GM23338 (cell line): ENCODE measurements around the gene AVP. TPM values are rescaled to one million over a fixed set of nuclear protein-coding genes. Genes with fewer than 3 reads are reported as not detected.

Experiments used
- ATAC-seq: fragments of 200-7000 bp; cut with Tn5 transposase; 3 replicates; pipeline ENCODE4 v1.9.1; 2020
- DNase-seq: peaks from one replicate; pipeline ENCODE4 v3.0.0-alpha.2; 2015; ENCODE audit warnings: low spot score
- H2AFZ ChIP-seq: fragments of 200-600 bp; sonication (generic); 2 replicates; pipeline ENCODE4 v1.8.0; 2016; ENCODE audit warnings: antibody characterized with exemption, mild to moderate bottlenecking, moderate library complexity
- H3F3A ChIP-seq: fragments of 200-600 bp; sonication (generic); replicated peaks from 2 replicates; pipeline ENCODE4 v1.8.0; 2017; ENCODE audit warnings: antibody characterized with exemption, mixed run types, low read depth
- H3K27ac ChIP-seq: fragments of 200-600 bp; sonication (generic); 2 replicates; pipeline ENCODE4 v1.6.1; 2016; ENCODE audit warnings: low read depth
- H3K27me3 ChIP-seq: fragments of 200-600 bp; sonication (generic); 2 replicates; pipeline ENCODE4 v1.8.0; 2016; ENCODE audit warnings: mild to moderate bottlenecking, mixed run types, moderate library complexity; ENCODE audit not compliant: insufficient read depth
- H3K36me3 ChIP-seq: fragments of 200-600 bp; sonication (generic); 2 replicates; pipeline ENCODE4 v1.8.0; 2016; ENCODE audit warnings: mild to moderate bottlenecking; ENCODE audit not compliant: insufficient read depth
- H3K4me1 ChIP-seq: fragments of 200-600 bp; sonication (generic); 2 replicates; pipeline ENCODE4 v1.8.0; 2016; ENCODE audit warnings: mild to moderate bottlenecking, moderate library complexity; ENCODE audit not compliant: insufficient read depth
- H3K4me2 ChIP-seq: fragments of 200-600 bp; sonication (generic); 2 replicates; pipeline ENCODE4 v1.7.1; 2017; ENCODE audit warnings: mixed run types
- H3K4me3 ChIP-seq: fragments of 200-600 bp; sonication (generic); 2 replicates; pipeline ENCODE4 v1.6.1; 2016; ENCODE audit warnings: mixed run types
- H3K79me2 ChIP-seq: fragments of 200-600 bp; sonication (generic); replicated peaks from 2 replicates; pipeline ENCODE4 v1.8.0; 2017; ENCODE audit warnings: mild to moderate bottlenecking; ENCODE audit not compliant: insufficient read depth
- H3K9me2 ChIP-seq: fragments of 200-600 bp; sonication (generic); 2 replicates; pipeline ENCODE4 v1.8.0; 2017; ENCODE audit not compliant: insufficient read depth
- H4K20me1 ChIP-seq: fragments of 200-600 bp; sonication (generic); replicated peaks from 2 replicates; pipeline ENCODE4 v1.8.0; 2017; ENCODE audit warnings: mild to moderate bottlenecking; ENCODE audit not compliant: insufficient read depth
- H3K27ac Mint-ChIP-seq: 2 replicates; pipeline ENCODE4 v1.8.0; 2020; ENCODE audit warnings: inconsistent platforms, mild to moderate bottlenecking, moderate library complexity, mixed read lengths
- H3K27me3 Mint-ChIP-seq: 3 replicates; pipeline ENCODE4 v1.8.0; 2022; ENCODE audit warnings: low read depth, mild to moderate bottlenecking, moderate library complexity, mixed read lengths, inconsistent platforms; ENCODE audit not compliant: insufficient read depth, poor library complexity
- H3K36me3 Mint-ChIP-seq: 3 replicates; pipeline ENCODE4 v1.8.0; 2021; ENCODE audit warnings: low read depth, mild to moderate bottlenecking, inconsistent platforms, moderate library complexity, mixed read lengths
- H3K4me1 Mint-ChIP-seq: 3 replicates; pipeline ENCODE4 v1.8.0; 2020; ENCODE audit warnings: mild to moderate bottlenecking, inconsistent platforms, mixed read lengths
- H3K4me3 Mint-ChIP-seq: 3 replicates; pipeline ENCODE4 v1.8.0; 2021; ENCODE audit warnings: moderate library complexity, mild to moderate bottlenecking, inconsistent platforms, mixed read lengths
- H3K9me3 Mint-ChIP-seq: 3 replicates; pipeline ENCODE4 v1.8.0; 2020; ENCODE audit warnings: moderate library complexity, mild to moderate bottlenecking, inconsistent platforms, mixed read lengths
- CTCF ChIP-seq, 2 experiments: fragments of 200-600 bp in 1 of 2; sonication (generic) in 1 of 2; conservative IDR thresholded peaks; 2 replicates each; pipeline versions ENCODE4 v1.5.1 to v1.6.1; 2016 to 2017; ENCODE audit warnings: antibody characterized with exemption in 2 of 2, low read depth in 2 of 2, mild to moderate bottlenecking in 2 of 2, moderate library complexity in 1 of 2
- EZH2 ChIP-seq: fragments of 200-600 bp; sonication (generic); IDR thresholded peaks from one replicate; pipeline ENCODE4 v1.8.0; 2017; ENCODE audit warnings: antibody characterized with exemption, mild to moderate bottlenecking, low read depth; ENCODE audit not compliant: unreplicated experiment
- EZH2phosphoT487 ChIP-seq: fragments of 200-600 bp; sonication (generic); IDR thresholded peaks from one replicate; pipeline ENCODE4 v1.8.1; 2018; ENCODE audit warnings: antibody characterized with exemption; ENCODE audit not compliant: unreplicated experiment
- JUNB ChIP-seq: IDR thresholded peaks from one replicate; pipeline ENCODE4 v1.6.1; 2016; ENCODE audit warnings: antibody characterized with exemption; ENCODE audit not compliant: unreplicated experiment
- POLR2AphosphoS5 ChIP-seq: IDR thresholded peaks from 2 replicates; pipeline ENCODE4 v1.6.1; 2016; ENCODE audit warnings: antibody characterized with exemption, low read depth
- STAT1 ChIP-seq: IDR thresholded peaks from one replicate; pipeline ENCODE4 v1.6.1; 2016; ENCODE audit warnings: antibody characterized with exemption; ENCODE audit not compliant: unreplicated experiment
- ZNF114 ChIP-seq: fragments of 250-450 bp; sonication (Bioruptor Pico); IDR thresholded peaks from 2 replicates; pipeline ENCODE4 v1.5.0; 2020; ENCODE audit warnings: mild to moderate bottlenecking, moderate library complexity
- ZNF331 ChIP-seq: fragments of 250-450 bp; sonication (Bioruptor Pico); IDR thresholded peaks from 2 replicates; pipeline ENCODE4 v1.5.0; 2020; ENCODE audit warnings: low read depth, mild to moderate bottlenecking, moderate library complexity
- polyA plus RNA-seq: library from polyadenylated mRNA; unstranded; fragments of >200 nt; fragmentation: Nextera tagmentation; extraction: Ambion mirVana; gene quantifications from 2 replicates; pipeline ENCODE4 v1.2.1, GENCODE V29; 2016
- total RNA-seq: library from RNA; depleted of rRNA; stranded (reverse); fragments of >200 nt; shearing (Covaris generic); gene quantifications from 2 replicates; pipeline ENCODE4 v1.2.3, GENCODE V29; 2014
- TF ChIP-seq, protein P1 (sequence below): IDR thresholded peaks from 2 replicates; pipeline ENCODE4 v1.6.1; 2016; ENCODE audit warnings: antibody characterized with exemption
- TF ChIP-seq, protein P2 (sequence below): IDR thresholded peaks from one replicate; pipeline ENCODE4 v1.6.1; 2018; ENCODE audit warnings: antibody characterized with exemption; ENCODE audit not compliant: unreplicated experiment

Gene AVP
- total and polyA plus RNA-seq, 2 experiments from 2014 or later = 0.60 TPM; not detected in 1

GRCh38 chr20:3082955-3083952, 1.3 kb downstream of the AVP start:
- Histone ChIP-seq H3K79me2 (no peaks in the 10 kb centered on the region), H3K27ac (no peak overlapping the region), H4K20me1 (no peaks in the 10 kb centered on the region), H3F3A (no peaks in the 10 kb centered on the region), H3K4me3 (peak overlapping the region; percentile 61), H2AFZ (peak overlapping the region; percentile 96), H3K36me3 (no peaks in the 10 kb centered on the region), H3K9me2 (no peaks in the 10 kb centered on the region), H3K4me1 (peaks cover 4% of the 10 kb centered on the region; the same call in 1 of the 2 replicates), H3K27me3 (peaks cover 53% of the 10 kb centered on the region), H3K4me2 (peak overlapping the region; percentile 82)
- peak; percentile 55 for DNase-seq
- Mint-ChIP-seq H3K4me3 (peak overlapping the region; percentile 57), H3K27me3 (peaks cover 47% of the 10 kb centered on the region), H3K36me3 (no peaks in the 10 kb centered on the region), H3K4me1 (peaks cover 3% of the 10 kb centered on the region; the same call in 1 of the 3 replicates), H3K27ac (no peak overlapping the region), H3K9me3 (no peaks in the 10 kb centered on the region)
- peak; percentile 73 for ATAC-seq
- TF ChIP-seq, protein P1, sequence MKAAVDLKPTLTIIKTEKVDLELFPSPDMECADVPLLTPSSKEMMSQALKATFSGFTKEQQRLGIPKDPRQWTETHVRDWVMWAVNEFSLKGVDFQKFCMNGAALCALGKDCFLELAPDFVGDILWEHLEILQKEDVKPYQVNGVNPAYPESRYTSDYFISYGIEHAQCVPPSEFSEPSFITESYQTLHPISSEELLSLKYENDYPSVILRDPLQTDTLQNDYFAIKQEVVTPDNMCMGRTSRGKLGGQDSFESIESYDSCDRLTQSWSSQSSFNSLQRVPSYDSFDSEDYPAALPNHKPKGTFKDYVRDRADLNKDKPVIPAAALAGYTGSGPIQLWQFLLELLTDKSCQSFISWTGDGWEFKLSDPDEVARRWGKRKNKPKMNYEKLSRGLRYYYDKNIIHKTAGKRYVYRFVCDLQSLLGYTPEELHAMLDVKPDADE = no peak
- TF ChIP-seq EZH2 (peak; percentile 81), CTCF (conservative IDR thresholded peaks at IDR 0.05; ENCODE audit: low read depth in 2 of 2) (no peak), POLR2AphosphoS5 (no peak)

- peaks cover 44% of the 10 kb centered on the region for H3K27me3 Mint-ChIP-seq
- peaks cover 4% of the 10 kb centered on the region; the same call in 1 of the 2 replicates for H3K4me1 ChIP-seq
- no peaks in the 10 kb centered on the region for H3K36me3 ChIP-seq
- peak; percentile 40 for DNase-seq
- no peaks in the 10 kb centered on the region for H3K9me3 Mint-ChIP-seq
- peak overlapping the region; percentile 61 for H3K4me3 ChIP-seq
- H3K4me1 Mint-ChIP-seq = peaks cover 3% of the 10 kb centered on the region; the same call in 1 of the 3 replicates
- H3K4me3 Mint-ChIP-seq = peak overlapping the region; percentile 69
- H2AFZ ChIP-seq = peak overlapping the region; percentile 94
- H3K27me3 ChIP-seq = peaks cover 53% of the 10 kb centered on the region
- H3K27ac Mint-ChIP-seq = no peak overlapping the region
- H3K36me3 Mint-ChIP-seq = no peaks in the 10 kb centered on the region
- no peaks in the 10 kb centered on the region for H4K20me1 ChIP-seq
- H3K4me2 ChIP-seq = peak overlapping the region; percentile 78
- H3K9me2 ChIP-seq = no peaks in the 10 kb centered on the region
- ATAC-seq = peak; percentile 49
- H3K79me2 ChIP-seq = no peaks in the 10 kb centered on the region
- no peaks in the 10 kb centered on the region for H3F3A ChIP-seq
- no peak overlapping the region for H3K27ac ChIP-seq
- TF ChIP-seq EZH2phosphoT487 (peak; percentile 36), STAT1 (no peak), ZNF331 (CRISPR knock-in tag) (no peak), POLR2AphosphoS5 (no peak), JUNB (no peak), ZNF114 (CRISPR knock-in tag) (no peak), CTCF (conservative IDR thresholded peaks at IDR 0.05; ENCODE audit: low read depth in 2 of 2) (no peak)
- TF ChIP-seq, protein P2, sequence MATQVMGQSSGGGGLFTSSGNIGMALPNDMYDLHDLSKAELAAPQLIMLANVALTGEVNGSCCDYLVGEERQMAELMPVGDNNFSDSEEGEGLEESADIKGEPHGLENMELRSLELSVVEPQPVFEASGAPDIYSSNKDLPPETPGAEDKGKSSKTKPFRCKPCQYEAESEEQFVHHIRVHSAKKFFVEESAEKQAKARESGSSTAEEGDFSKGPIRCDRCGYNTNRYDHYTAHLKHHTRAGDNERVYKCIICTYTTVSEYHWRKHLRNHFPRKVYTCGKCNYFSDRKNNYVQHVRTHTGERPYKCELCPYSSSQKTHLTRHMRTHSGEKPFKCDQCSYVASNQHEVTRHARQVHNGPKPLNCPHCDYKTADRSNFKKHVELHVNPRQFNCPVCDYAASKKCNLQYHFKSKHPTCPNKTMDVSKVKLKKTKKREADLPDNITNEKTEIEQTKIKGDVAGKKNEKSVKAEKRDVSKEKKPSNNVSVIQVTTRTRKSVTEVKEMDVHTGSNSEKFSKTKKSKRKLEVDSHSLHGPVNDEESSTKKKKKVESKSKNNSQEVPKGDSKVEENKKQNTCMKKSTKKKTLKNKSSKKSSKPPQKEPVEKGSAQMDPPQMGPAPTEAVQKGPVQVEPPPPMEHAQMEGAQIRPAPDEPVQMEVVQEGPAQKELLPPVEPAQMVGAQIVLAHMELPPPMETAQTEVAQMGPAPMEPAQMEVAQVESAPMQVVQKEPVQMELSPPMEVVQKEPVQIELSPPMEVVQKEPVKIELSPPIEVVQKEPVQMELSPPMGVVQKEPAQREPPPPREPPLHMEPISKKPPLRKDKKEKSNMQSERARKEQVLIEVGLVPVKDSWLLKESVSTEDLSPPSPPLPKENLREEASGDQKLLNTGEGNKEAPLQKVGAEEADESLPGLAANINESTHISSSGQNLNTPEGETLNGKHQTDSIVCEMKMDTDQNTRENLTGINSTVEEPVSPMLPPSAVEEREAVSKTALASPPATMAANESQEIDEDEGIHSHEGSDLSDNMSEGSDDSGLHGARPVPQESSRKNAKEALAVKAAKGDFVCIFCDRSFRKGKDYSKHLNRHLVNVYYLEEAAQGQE = no peak
- TF ChIP-seq, protein P1 = no peak
Measured at GRCh38 chr20:3082306-3082951, 2.1 kb downstream of the AVP start.
